Adrenal gland (tissue), 5 donors: ENCODE measurements around the gene LGR5.

ENCODE experiments used
- CTCF ChIP-seq, 6 experiments: fragments of 450-650 bp in 4 of 6; fragments of 200-600 bp in 2 of 6; sonication (generic) in 1 of 6; IDR thresholded peaks; 1 replicate in 5 of 6; 2 replicates in 1 of 6; pipeline versions ENCODE4 v1.5.1 to v1.8.0; 2016 to 2021; ENCODE audit warnings: antibody characterized with exemption in 6 of 6, mild to moderate bottlenecking in 2 of 6, moderate library complexity in 1 of 6
- POLR2A ChIP-seq, 2 donors: fragments of 450-650 bp; IDR thresholded peaks; one replicate each; pipeline ENCODE4 v1.6.1; 2017; ENCODE audit warnings: antibody characterized with exemption in 2 of 2, mild to moderate bottlenecking in 2 of 2, moderate library complexity in 1 of 2
- donor health status: DM: no; HTN: no; CAD: no.

- TF ChIP-seq CTCF (IDR thresholded peaks at IDR 0.05): no peak
- no peak for TF ChIP-seq POLR2A (IDR thresholded peaks at IDR 0.05)
These were observed 136.9 kb downstream of the LGR5 start for GRCh38 chr12:71576496-71576895.
